ENCODE data around the gene SLC35D1. TPM values are rescaled to one million over a fixed set of nuclear protein-coding genes. Genes with fewer than 3 reads are reported as not detected.

SLC35D1 gene
- total RNA-seq, 1 experiment from 2014 or later = 3.8 TPM

- no peak overlapping the region for H2BK12ac ChIP-seq (ENCODE audit: insufficient read length, low read depth, low read length)
- no peaks in the 10 kb centered on the region for H3K9me3 Mint-ChIP-seq
- no peak overlapping the region for H3K56ac ChIP-seq (ENCODE audit: insufficient read length, low read depth, low read length)
- H3K27me3 Mint-ChIP-seq (ENCODE audit: low read depth) = no peaks in the 10 kb centered on the region
- no peaks in the 10 kb centered on the region for H3K27me3 ChIP-seq (ENCODE audit: insufficient read depth, low read length)
- no peak overlapping the region for H4K5ac ChIP-seq (ENCODE audit: insufficient read length, low read depth, low read length)
- TF ChIP-seq, protein P1, sequence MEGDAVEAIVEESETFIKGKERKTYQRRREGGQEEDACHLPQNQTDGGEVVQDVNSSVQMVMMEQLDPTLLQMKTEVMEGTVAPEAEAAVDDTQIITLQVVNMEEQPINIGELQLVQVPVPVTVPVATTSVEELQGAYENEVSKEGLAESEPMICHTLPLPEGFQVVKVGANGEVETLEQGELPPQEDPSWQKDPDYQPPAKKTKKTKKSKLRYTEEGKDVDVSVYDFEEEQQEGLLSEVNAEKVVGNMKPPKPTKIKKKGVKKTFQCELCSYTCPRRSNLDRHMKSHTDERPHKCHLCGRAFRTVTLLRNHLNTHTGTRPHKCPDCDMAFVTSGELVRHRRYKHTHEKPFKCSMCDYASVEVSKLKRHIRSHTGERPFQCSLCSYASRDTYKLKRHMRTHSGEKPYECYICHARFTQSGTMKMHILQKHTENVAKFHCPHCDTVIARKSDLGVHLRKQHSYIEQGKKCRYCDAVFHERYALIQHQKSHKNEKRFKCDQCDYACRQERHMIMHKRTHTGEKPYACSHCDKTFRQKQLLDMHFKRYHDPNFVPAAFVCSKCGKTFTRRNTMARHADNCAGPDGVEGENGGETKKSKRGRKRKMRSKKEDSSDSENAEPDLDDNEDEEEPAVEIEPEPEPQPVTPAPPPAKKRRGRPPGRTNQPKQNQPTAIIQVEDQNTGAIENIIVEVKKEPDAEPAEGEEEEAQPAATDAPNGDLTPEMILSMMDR (conservative IDR thresholded peaks at IDR 0.05) = no peak
- H3K79me1 ChIP-seq (ENCODE audit: insufficient read depth, low read depth, low read length, poor library complexity, severe bottlenecking) = no peaks in the 10 kb centered on the region
- no peaks in the 10 kb centered on the region for H3K79me2 ChIP-seq (ENCODE audit: insufficient read depth, low read length)
- H2AFZ ChIP-seq (ENCODE audit: low read length) = no peak overlapping the region
- no peaks in the 10 kb centered on the region for H4K20me1 ChIP-seq (ENCODE audit: control insufficient read depth, insufficient read depth, insufficient read length)
- no peaks in the 10 kb centered on the region for H3K9me3 ChIP-seq (ENCODE audit: control insufficient read depth, low read depth, low read length)
- DNase-seq = no peak
- H3K18ac ChIP-seq (ENCODE audit: insufficient read length, low read depth, low read length) = no peak overlapping the region
- no peak overlapping the region for H4K91ac ChIP-seq (ENCODE audit: insufficient read length, low read depth, low read length)
- no peaks in the 10 kb centered on the region for H3K4me1 ChIP-seq (ENCODE audit: insufficient read depth, low read length)
- no peak overlapping the region for H3K4me2 ChIP-seq (ENCODE audit: insufficient read depth, insufficient read length, low read length)
- H3K9ac ChIP-seq (ENCODE audit: extremely low read depth, insufficient read length, low read length) = no peak overlapping the region
- H3K4me1 Mint-ChIP-seq = no peaks in the 10 kb centered on the region
- no peak overlapping the region for H2BK120ac ChIP-seq (ENCODE audit: low read depth, low read length, poor library complexity, severe bottlenecking)
- H2BK20ac ChIP-seq (ENCODE audit: low read depth, low read length, poor library complexity, severe bottlenecking) = no peak overlapping the region
- no peak overlapping the region for H3K27ac Mint-ChIP-seq
- no peak overlapping the region for H3K23ac ChIP-seq (ENCODE audit: insufficient read length, low read depth, low read length)
- no peak overlapping the region for H4K8ac ChIP-seq (replicated peaks; ENCODE audit: insufficient read length, low read depth, low read length)
- peaks cover 6 to 51% (median 43%) of the 10 kb centered on the region in 3 experiments; a peak in 6 of 7 replicates for H3K36me3 Mint-ChIP-seq (ENCODE audit: insufficient read depth in 1 of 3, low read depth in 3 of 3)
- no peak overlapping the region for H3T11ph ChIP-seq (ENCODE audit: low read length)
- no peak overlapping the region for H3K4ac ChIP-seq (ENCODE audit: low read depth, low read length)
- no peak overlapping the region for H2AK5ac ChIP-seq (ENCODE audit: insufficient read length, low read length)
- no peak overlapping the region for H3K4me3 Mint-ChIP-seq
- H2BK5ac ChIP-seq (ENCODE audit: insufficient read length, low read length) = no peak overlapping the region
- no peak overlapping the region for H3K27ac ChIP-seq (ENCODE audit: insufficient read length, low read depth, low read length)
- H2BK15ac ChIP-seq (ENCODE audit: low read depth, low read length) = no peak overlapping the region
- H3K14ac ChIP-seq (ENCODE audit: insufficient read depth, low read length) = no peak overlapping the region
- no peaks in the 10 kb centered on the region for H3K23me2 ChIP-seq (ENCODE audit: insufficient read length, low read depth, low read length, poor library complexity, severe bottlenecking)
These were observed 75.7 kb downstream of the SLC35D1 start for GRCh38 chr1:66978201-66978600.
